Trophoblast cell (in vitro differentiated cells and primary cell): Measurements from ENCODE around the gene LRTM1.

Experiments used
- DNase-seq, 2 donors: peaks; one replicate each; pipeline ENCODE4 v3.0.0-alpha.2; 2016
- H2AFZ ChIP-seq: 2 replicates; pipeline ENCODE4 v1.6.1; 2013; ENCODE audit warnings: low read length, moderate library complexity, mild to moderate bottlenecking; ENCODE audit not compliant: insufficient read depth, poor library complexity
- H2AK5ac ChIP-seq: 2 replicates; pipeline ENCODE4 v1.6.1; 2013; ENCODE audit warnings: mild to moderate bottlenecking, low read length
- H2BK120ac ChIP-seq: 2 replicates; pipeline ENCODE4 v1.6.1; 2013; ENCODE audit warnings: low read length, mild to moderate bottlenecking, moderate library complexity; ENCODE audit not compliant: insufficient read depth, poor library complexity
- H2BK12ac ChIP-seq: 2 replicates; pipeline ENCODE4 v1.6.1; 2013; ENCODE audit warnings: mild to moderate bottlenecking, low read length, moderate library complexity
- H2BK5ac ChIP-seq: 2 replicates; pipeline ENCODE4 v1.6.1; 2013; ENCODE audit warnings: low read length, low read depth, moderate library complexity, mild to moderate bottlenecking; ENCODE audit not compliant: poor library complexity
- H3K14ac ChIP-seq: 2 replicates; pipeline ENCODE4 v1.6.1; 2013; ENCODE audit warnings: mild to moderate bottlenecking, low read length
- H3K18ac ChIP-seq: 2 replicates; pipeline ENCODE4 v1.6.1; 2013; ENCODE audit warnings: mild to moderate bottlenecking, low read length
- H3K23ac ChIP-seq: 2 replicates; pipeline ENCODE4 v1.6.1; 2013; ENCODE audit warnings: low read length
- H3K27ac ChIP-seq: 2 replicates; pipeline ENCODE4 v1.5.1; 2013; ENCODE audit warnings: low read depth, mild to moderate bottlenecking, inconsistent platforms, low read length, moderate library complexity
- H3K27me3 ChIP-seq: 2 replicates; pipeline ENCODE4 v1.6.1; 2013; ENCODE audit warnings: inconsistent platforms, mild to moderate bottlenecking, low read length, moderate library complexity; ENCODE audit not compliant: insufficient read depth
- H3K36me3 ChIP-seq, 2 experiments: 1 replicate in 1 of 2; 2 replicates in 1 of 2; pipeline ENCODE4 v1.6.1; 2013; ENCODE audit warnings: low read length in 2 of 2, mild to moderate bottlenecking in 2 of 2, moderate library complexity in 1 of 2; ENCODE audit not compliant: insufficient read depth in 2 of 2, control insufficient read depth in 1 of 2
- H3K4ac ChIP-seq: 2 replicates; pipeline ENCODE4 v1.6.1; 2013; ENCODE audit warnings: low read depth, mild to moderate bottlenecking, low read length, moderate library complexity
- H3K4me1 ChIP-seq, 2 experiments: 1 replicate in 1 of 2; 2 replicates in 1 of 2; pipeline ENCODE4 v1.6.1; 2013; ENCODE audit warnings: low read length in 2 of 2, mild to moderate bottlenecking in 2 of 2, moderate library complexity in 1 of 2; ENCODE audit not compliant: insufficient read depth in 2 of 2, control insufficient read depth in 1 of 2
- H3K4me2 ChIP-seq: 2 replicates; pipeline ENCODE4 v1.6.1; 2013; ENCODE audit warnings: inconsistent platforms, mild to moderate bottlenecking, low read length, moderate library complexity
- H3K4me3 ChIP-seq: 2 replicates; pipeline ENCODE4 v1.5.1; 2013; ENCODE audit warnings: mild to moderate bottlenecking, low read depth, low read length, inconsistent platforms
- H3K79me1 ChIP-seq: one replicate; pipeline ENCODE4 v1.6.1; 2013; ENCODE audit warnings: low read length
- H3K79me2 ChIP-seq: 2 replicates; pipeline ENCODE4 v1.6.1; 2013; ENCODE audit warnings: low read length, mild to moderate bottlenecking; ENCODE audit not compliant: control insufficient read depth, insufficient read depth, poor library complexity
- H3K9ac ChIP-seq: 2 replicates; pipeline ENCODE4 v1.6.1; 2013; ENCODE audit warnings: mild to moderate bottlenecking, low read length
- H3K9me3 ChIP-seq: 2 replicates; pipeline ENCODE4 v1.6.1; 2013; ENCODE audit warnings: low read depth, mild to moderate bottlenecking, control low read depth, inconsistent platforms, low read length; ENCODE audit not compliant: insufficient read depth
- H4K12ac ChIP-seq: 2 replicates; pipeline ENCODE4 v1.6.1; 2013; ENCODE audit warnings: low read depth, mild to moderate bottlenecking, low read length, moderate library complexity
- H4K8ac ChIP-seq: 2 replicates; pipeline ENCODE4 v1.6.1; 2013; ENCODE audit warnings: low read depth, mild to moderate bottlenecking, low read length, moderate library complexity
- H4K91ac ChIP-seq: one replicate; pipeline ENCODE4 v1.6.1; 2013; ENCODE audit warnings: low read depth, mild to moderate bottlenecking, low read length, moderate library complexity
- WGBS: extraction: QIAGEN DNeasy Blood & Tissue Kit; methylation state at CpG from one replicate; pipeline ENCODE4 v1.1.7; 2013; ENCODE audit warnings: missing lambda C conversion rate; ENCODE audit not compliant: insufficient read length, insufficient coverage; ENCODE audit errors: extremely low coverage; 5-methylcytosine and 5-hydroxymethylcytosine counted together

Gene LRTM1

GRCh38 chr3:54906763-54907162 lies 21.1 kb downstream of the LRTM1 start:
- H3K36me3 ChIP-seq = no peaks in the 10 kb centered on the region
- H3K18ac ChIP-seq = no peak overlapping the region
- no peak overlapping the region for H3K27ac ChIP-seq
- H3K4me2 ChIP-seq = no peak overlapping the region
- H3K79me2 ChIP-seq = no peaks in the 10 kb centered on the region
- no CpG with 5 or more reads among the region's 2 CpGs for WGBS
- H3K23ac ChIP-seq = no peak overlapping the region
- no peak overlapping the region for H2BK120ac ChIP-seq
- H2BK12ac ChIP-seq = no peak overlapping the region
- no peak overlapping the region for H3K4ac ChIP-seq
- H4K91ac ChIP-seq = no peak overlapping the region
- H3K14ac ChIP-seq = no peak overlapping the region
- H3K4me3 ChIP-seq = no peak overlapping the region
- no peak overlapping the region for H4K8ac ChIP-seq
- no peak overlapping the region for H3K9ac ChIP-seq
- no peak overlapping the region for H2AK5ac ChIP-seq
- H3K79me1 ChIP-seq = peaks cover 3% of the 10 kb centered on the region
- H3K9me3 ChIP-seq = no peaks in the 10 kb centered on the region
- no peaks in the 10 kb centered on the region for H3K27me3 ChIP-seq
- no peak overlapping the region for H2BK5ac ChIP-seq
- peaks cover 2 to 8% of the 10 kb centered on the region in 2 experiments for H3K4me1 ChIP-seq
- no peak overlapping the region for H4K12ac ChIP-seq
- peak; percentile 5 to 41 for DNase-seq
- no peak overlapping the region for H2AFZ ChIP-seq

GRCh38 chr3:54905920-54906319 lies 21.9 kb downstream of the LRTM1 start:
- H2BK5ac ChIP-seq = no peak overlapping the region
- no peak overlapping the region for H3K14ac ChIP-seq
- no peaks in the 10 kb centered on the region for H3K9me3 ChIP-seq
- no peaks in the 10 kb centered on the region for H3K36me3 ChIP-seq
- no peak overlapping the region for H2BK12ac ChIP-seq
- H4K8ac ChIP-seq = peak overlapping the region; percentile 22
- no peak overlapping the region for H2BK120ac ChIP-seq
- no peak overlapping the region for H3K4me3 ChIP-seq
- no peaks in the 10 kb centered on the region for H3K79me2 ChIP-seq
- peaks cover 10% of the 10 kb centered on the region for H3K79me1 ChIP-seq
- no peak overlapping the region for H4K12ac ChIP-seq
- H2AFZ ChIP-seq = no peak overlapping the region
- no peak for DNase-seq
- H3K23ac ChIP-seq = no peak overlapping the region
- H3K4me1 ChIP-seq = peaks cover 10 to 12% of the 10 kb centered on the region in 2 experiments
- H3K27ac ChIP-seq = no peak overlapping the region
- H3K9ac ChIP-seq = no peak overlapping the region
- H3K4me2 ChIP-seq = no peak overlapping the region
- no peak overlapping the region for H3K18ac ChIP-seq
- WGBS = no CpG with 5 or more reads among the region's 3 CpGs
- H3K4ac ChIP-seq = no peak overlapping the region
- H2AK5ac ChIP-seq = no peak overlapping the region
- no peak overlapping the region for H4K91ac ChIP-seq
- H3K27me3 ChIP-seq = no peaks in the 10 kb centered on the region

- Histone ChIP-seq H2AK5ac (no peak overlapping the region), H3K18ac (no peak overlapping the region), H3K9me3 (no peaks in the 10 kb centered on the region), H3K23ac (no peak overlapping the region), H3K4me1 (peaks cover 12 to 18% of the 10 kb centered on the region in 2 experiments), H3K4me3 (no peak overlapping the region), H2AFZ (no peak overlapping the region), H4K8ac (no peak overlapping the region), H3K36me3 (no peaks in the 10 kb centered on the region), H3K4me2 (no peak overlapping the region), H2BK12ac (no peak overlapping the region), H3K14ac (no peak overlapping the region), H3K27ac (no peak overlapping the region), H2BK5ac (no peak overlapping the region), H4K12ac (no peak overlapping the region), H3K27me3 (no peaks in the 10 kb centered on the region), H3K4ac (no peak overlapping the region), H3K79me2 (peaks cover under 1% of the 10 kb centered on the region), H2BK120ac (no peak overlapping the region), H3K79me1 (peaks cover 15% of the 10 kb centered on the region), H3K9ac (no peak overlapping the region), H4K91ac (no peak overlapping the region)
- peak in 1 of 2 donors; percentile 86 for DNase-seq
- no CpG with 5 or more reads among the region's 2 CpGs for WGBS
These were observed 22.5 kb downstream of the LRTM1 start for GRCh38 chr3:54905261-54905888.

- no peak overlapping the region for H3K14ac ChIP-seq
- H3K4me3 ChIP-seq = no peak overlapping the region
- peak overlapping the region; percentile 70 for H2BK12ac ChIP-seq
- H3K9ac ChIP-seq = no peak overlapping the region
- H3K4ac ChIP-seq = no peak overlapping the region
- H4K91ac ChIP-seq = peak overlapping the region; percentile 90
- DNase-seq = no peak
- WGBS = no CpG with 5 or more reads among the region's 4 CpGs
- H3K27ac ChIP-seq = peak overlapping the region; percentile 70
- H3K23ac ChIP-seq = no peak overlapping the region
- no peaks in the 10 kb centered on the region for H3K36me3 ChIP-seq
- H2AFZ ChIP-seq = no peak overlapping the region
- no peaks in the 10 kb centered on the region for H3K9me3 ChIP-seq
- H2BK120ac ChIP-seq = peak overlapping the region; percentile 85
- peaks cover 2% of the 10 kb centered on the region for H3K79me2 ChIP-seq
- H4K12ac ChIP-seq = no peak overlapping the region
- H3K4me1 ChIP-seq = peaks cover 12 to 20% of the 10 kb centered on the region in 2 experiments
- peak overlapping the region; percentile 45 for H2BK5ac ChIP-seq
- H2AK5ac ChIP-seq = no peak overlapping the region
- no peak overlapping the region for H3K18ac ChIP-seq
- H3K79me1 ChIP-seq = peaks cover 19% of the 10 kb centered on the region
- no peak overlapping the region for H4K8ac ChIP-seq
- H3K4me2 ChIP-seq = no peak overlapping the region
- H3K27me3 ChIP-seq = no peaks in the 10 kb centered on the region
These were observed 25.8 kb downstream of the LRTM1 start for GRCh38 chr3:54901906-54902685.
